ENCODE results near the gene SLMAP.

The SLMAP gene

DNA sequence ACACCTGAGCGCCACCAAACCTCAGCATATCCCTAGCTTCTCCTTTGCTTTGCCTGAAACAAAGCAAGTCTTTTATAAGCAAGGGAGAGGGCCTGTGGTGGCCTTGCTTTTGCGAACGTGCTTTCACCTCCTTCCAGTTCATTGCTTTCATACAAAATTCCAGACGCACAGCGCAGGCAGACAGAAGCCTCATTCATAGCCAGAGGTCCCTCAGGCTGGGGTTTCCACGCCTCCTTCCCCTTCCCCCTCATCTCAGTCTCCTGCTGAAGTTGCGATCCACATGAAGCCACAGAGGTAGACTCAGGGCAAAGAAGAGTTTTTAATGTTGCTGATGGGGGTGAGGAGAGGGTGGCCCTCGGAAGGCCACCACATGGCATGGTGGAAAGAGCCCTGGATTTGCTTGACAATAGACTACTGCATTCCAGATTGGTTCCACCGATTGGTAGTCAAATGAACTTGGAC, 192.7 kb downstream of the SLMAP start:
- H3K4me3 ChIP-seq (ENCODE audit: low read length) = no peak overlapping the region
- no peaks in the 10 kb centered on the region for H4K20me1 ChIP-seq (ENCODE audit: insufficient read depth, low read length)
- TF ChIP-seq EZH2phosphoT487 (IDR thresholded peaks at IDR 0.05; ENCODE audit: low read length) = no peak
- TF ChIP-seq, protein P1, sequence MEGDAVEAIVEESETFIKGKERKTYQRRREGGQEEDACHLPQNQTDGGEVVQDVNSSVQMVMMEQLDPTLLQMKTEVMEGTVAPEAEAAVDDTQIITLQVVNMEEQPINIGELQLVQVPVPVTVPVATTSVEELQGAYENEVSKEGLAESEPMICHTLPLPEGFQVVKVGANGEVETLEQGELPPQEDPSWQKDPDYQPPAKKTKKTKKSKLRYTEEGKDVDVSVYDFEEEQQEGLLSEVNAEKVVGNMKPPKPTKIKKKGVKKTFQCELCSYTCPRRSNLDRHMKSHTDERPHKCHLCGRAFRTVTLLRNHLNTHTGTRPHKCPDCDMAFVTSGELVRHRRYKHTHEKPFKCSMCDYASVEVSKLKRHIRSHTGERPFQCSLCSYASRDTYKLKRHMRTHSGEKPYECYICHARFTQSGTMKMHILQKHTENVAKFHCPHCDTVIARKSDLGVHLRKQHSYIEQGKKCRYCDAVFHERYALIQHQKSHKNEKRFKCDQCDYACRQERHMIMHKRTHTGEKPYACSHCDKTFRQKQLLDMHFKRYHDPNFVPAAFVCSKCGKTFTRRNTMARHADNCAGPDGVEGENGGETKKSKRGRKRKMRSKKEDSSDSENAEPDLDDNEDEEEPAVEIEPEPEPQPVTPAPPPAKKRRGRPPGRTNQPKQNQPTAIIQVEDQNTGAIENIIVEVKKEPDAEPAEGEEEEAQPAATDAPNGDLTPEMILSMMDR (IDR thresholded peaks at IDR 0.05; ENCODE audit: low read length) = no peak
- TF ChIP-seq EZH2 (optimal IDR thresholded peaks at IDR 0.05; ENCODE audit: low read depth, low read length) = no peak
- no peak overlapping the region for H3K9ac ChIP-seq (ENCODE audit: low read length)
- H3K79me2 ChIP-seq (ENCODE audit: low read length) = no peaks in the 10 kb centered on the region
- DNase-seq = no peak
- H2AFZ ChIP-seq (ENCODE audit: low read length) = no peak overlapping the region
- no peaks in the 10 kb centered on the region for H3F3A ChIP-seq (ENCODE audit: insufficient read depth, low read length)
- H3K36me3 ChIP-seq (replicated peaks; ENCODE audit: insufficient read depth, low read length) = no peaks in the 10 kb centered on the region
- H3K9me3 ChIP-seq (replicated peaks; ENCODE audit: insufficient read depth, low read length) = no peaks in the 10 kb centered on the region
- H3K4me1 ChIP-seq (ENCODE audit: low read length) = no peaks in the 10 kb centered on the region
- no peak overlapping the region for H3K4me2 ChIP-seq (ENCODE audit: low read depth, low read length)
- H3K27me3 ChIP-seq (replicated peaks; ENCODE audit: insufficient read depth, low read length) = no peaks in the 10 kb centered on the region
- no peaks in the 10 kb centered on the region for H3K9me2 ChIP-seq (replicated peaks; ENCODE audit: insufficient read depth, low read length)
- no peak overlapping the region for H3K27ac ChIP-seq (ENCODE audit: low read length)

DNA sequence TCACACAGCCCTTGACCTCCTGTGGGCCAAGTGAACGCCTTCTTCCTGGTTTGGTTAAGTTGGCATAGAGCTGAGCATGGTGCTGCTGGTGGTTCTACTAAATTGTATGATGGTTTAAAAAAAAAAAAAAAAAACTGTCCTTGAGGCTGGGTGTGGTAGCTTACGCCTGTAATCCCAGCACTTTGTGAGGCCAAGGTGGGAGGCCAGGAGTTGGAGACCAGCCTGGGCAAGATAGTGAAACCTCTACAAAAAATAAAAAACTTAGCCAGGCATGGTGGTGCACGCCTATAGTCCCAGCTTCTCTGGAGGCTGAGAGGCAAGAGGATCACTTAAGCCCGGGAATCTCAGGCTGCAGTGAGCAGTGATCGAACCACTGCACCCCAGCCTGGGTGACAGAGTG, 193.2 kb downstream of the SLMAP start:
- Histone ChIP-seq H3K4me3 (ENCODE audit: low read length) (no peak overlapping the region), H3K4me1 (ENCODE audit: low read length) (no peaks in the 10 kb centered on the region), H4K20me1 (ENCODE audit: insufficient read depth, low read length) (no peaks in the 10 kb centered on the region), H3K4me2 (ENCODE audit: low read depth, low read length) (no peak overlapping the region), H3K9ac (ENCODE audit: low read length) (no peak overlapping the region), H2AFZ (ENCODE audit: low read length) (no peak overlapping the region), H3K79me2 (ENCODE audit: low read length) (no peaks in the 10 kb centered on the region), H3F3A (ENCODE audit: insufficient read depth, low read length) (no peaks in the 10 kb centered on the region), H3K9me3 (replicated peaks; ENCODE audit: insufficient read depth, low read length) (no peaks in the 10 kb centered on the region), H3K27me3 (replicated peaks; ENCODE audit: insufficient read depth, low read length) (no peaks in the 10 kb centered on the region), H3K9me2 (replicated peaks; ENCODE audit: insufficient read depth, low read length) (no peaks in the 10 kb centered on the region), H3K27ac (ENCODE audit: low read length) (no peak overlapping the region), H3K36me3 (replicated peaks; ENCODE audit: insufficient read depth, low read length) (no peaks in the 10 kb centered on the region)
- no peak for DNase-seq
- TF ChIP-seq EZH2 (optimal IDR thresholded peaks at IDR 0.05; ENCODE audit: low read depth, low read length) (no peak), EZH2phosphoT487 (IDR thresholded peaks at IDR 0.05; ENCODE audit: low read length) (no peak)
- TF ChIP-seq, protein P1 (IDR thresholded peaks at IDR 0.05; ENCODE audit: low read length) = no peak

DNA sequence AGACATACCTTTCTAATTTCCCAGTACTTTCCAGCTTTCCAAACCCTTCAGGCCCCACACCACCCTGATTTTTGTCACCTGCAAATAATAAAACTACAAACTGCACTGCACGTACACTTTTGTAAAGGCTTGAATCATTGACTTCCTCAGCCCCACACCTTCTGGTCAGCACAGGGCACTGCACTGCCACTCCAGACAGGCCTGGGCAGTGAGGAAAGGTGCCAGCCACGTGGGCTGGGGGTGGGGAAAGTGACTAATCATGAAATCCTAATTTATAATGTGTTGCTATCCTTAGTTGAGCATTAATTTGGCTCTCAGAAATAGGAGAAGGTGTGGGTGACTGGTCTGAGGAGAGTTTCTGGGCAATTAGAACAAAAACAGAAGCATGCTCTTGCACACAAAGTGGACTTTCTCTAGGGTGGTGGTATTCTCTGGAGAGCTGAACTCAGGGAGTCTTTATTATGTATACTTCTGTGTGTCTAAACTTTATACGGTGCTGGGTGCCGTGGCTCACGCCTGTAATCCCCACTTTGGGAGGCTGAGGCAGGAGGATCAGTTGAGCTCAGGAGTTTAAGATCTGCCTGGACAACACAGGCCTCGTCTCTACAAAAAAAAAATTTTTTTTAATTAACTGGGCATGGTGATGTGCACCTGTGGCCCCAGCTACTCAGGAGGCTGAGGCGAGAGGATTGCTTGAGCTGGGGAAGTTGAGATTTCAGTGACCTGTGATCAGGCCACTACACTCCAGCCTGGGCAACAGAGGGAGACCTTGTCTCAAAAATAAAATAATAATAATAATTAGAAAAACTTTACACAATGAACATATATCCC, 193.9 kb downstream of the SLMAP start:
- no peak overlapping the region for H3K9ac ChIP-seq (ENCODE audit: low read length)

More for the DNA sequence above, 193.9 kb downstream of the SLMAP start:
- no peaks in the 10 kb centered on the region for H3F3A ChIP-seq (ENCODE audit: insufficient read depth, low read length)
- H3K27ac ChIP-seq (ENCODE audit: low read length) = no peak overlapping the region
- DNase-seq = no peak
- H3K4me1 ChIP-seq (ENCODE audit: low read length) = no peaks in the 10 kb centered on the region
- H3K9me3 ChIP-seq (replicated peaks; ENCODE audit: insufficient read depth, low read length) = no peaks in the 10 kb centered on the region
- no peaks in the 10 kb centered on the region for H3K79me2 ChIP-seq (ENCODE audit: low read length)
- TF ChIP-seq, protein P1 (IDR thresholded peaks at IDR 0.05; ENCODE audit: low read length) = no peak
- TF ChIP-seq EZH2phosphoT487 (IDR thresholded peaks at IDR 0.05; ENCODE audit: low read length) (no peak), EZH2 (optimal IDR thresholded peaks at IDR 0.05; ENCODE audit: low read depth, low read length) (no peak)
- no peak overlapping the region for H3K4me2 ChIP-seq (ENCODE audit: low read depth, low read length)
- no peak overlapping the region for H2AFZ ChIP-seq (ENCODE audit: low read length)
- H4K20me1 ChIP-seq (ENCODE audit: insufficient read depth, low read length) = no peaks in the 10 kb centered on the region
- H3K9me2 ChIP-seq (replicated peaks; ENCODE audit: insufficient read depth, low read length) = no peaks in the 10 kb centered on the region
- no peaks in the 10 kb centered on the region for H3K27me3 ChIP-seq (replicated peaks; ENCODE audit: insufficient read depth, low read length)
- H3K4me3 ChIP-seq (ENCODE audit: low read length) = no peak overlapping the region
- H3K36me3 ChIP-seq (replicated peaks; ENCODE audit: insufficient read depth, low read length) = no peaks in the 10 kb centered on the region

Measured in MM.1S (cell line).